ENCODE results near the gene EPB41L5. TPM values are rescaled to one million over a fixed set of nuclear protein-coding genes. Genes with fewer than 3 reads are reported as not detected.

The EPB41L5 gene
- total RNA-seq, 2 donors from 2014 or later = 44.9 to 51.0 TPM

DNA sequence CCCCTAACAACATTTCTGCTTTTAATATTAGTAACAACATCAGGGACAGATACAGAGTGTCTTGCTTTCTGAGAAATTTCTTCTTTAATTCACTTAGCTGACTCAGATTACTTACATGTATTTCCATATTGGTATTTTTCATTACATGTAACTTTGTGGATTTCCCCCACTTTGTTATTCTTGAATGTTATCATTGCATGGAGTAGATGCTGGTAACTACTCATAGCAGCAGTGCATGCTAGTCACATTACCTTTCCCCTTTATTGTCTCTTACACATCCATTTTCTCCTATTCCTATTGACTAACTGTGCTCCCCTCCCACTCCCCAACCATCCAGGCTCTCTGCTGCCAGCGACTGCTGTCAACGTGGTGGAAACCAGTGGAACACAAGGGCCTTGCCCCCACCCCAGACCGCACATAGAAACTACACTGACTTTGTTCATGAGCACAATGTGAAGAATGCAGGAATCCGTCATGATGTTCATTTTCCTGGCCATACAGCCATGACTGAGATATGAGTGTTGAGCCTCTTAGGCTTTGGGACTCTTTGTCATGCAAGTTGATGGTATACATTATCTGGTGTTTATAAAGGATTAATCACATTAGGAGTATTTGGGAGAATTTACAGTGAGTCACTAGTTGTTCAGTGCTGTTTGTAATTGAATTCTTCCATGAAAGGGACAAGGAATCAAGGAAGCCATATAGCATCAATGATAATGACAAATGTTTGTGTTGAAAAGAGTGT lies 91.0 kb downstream of the EPB41L5 start:
- TF ChIP-seq, protein P1, sequence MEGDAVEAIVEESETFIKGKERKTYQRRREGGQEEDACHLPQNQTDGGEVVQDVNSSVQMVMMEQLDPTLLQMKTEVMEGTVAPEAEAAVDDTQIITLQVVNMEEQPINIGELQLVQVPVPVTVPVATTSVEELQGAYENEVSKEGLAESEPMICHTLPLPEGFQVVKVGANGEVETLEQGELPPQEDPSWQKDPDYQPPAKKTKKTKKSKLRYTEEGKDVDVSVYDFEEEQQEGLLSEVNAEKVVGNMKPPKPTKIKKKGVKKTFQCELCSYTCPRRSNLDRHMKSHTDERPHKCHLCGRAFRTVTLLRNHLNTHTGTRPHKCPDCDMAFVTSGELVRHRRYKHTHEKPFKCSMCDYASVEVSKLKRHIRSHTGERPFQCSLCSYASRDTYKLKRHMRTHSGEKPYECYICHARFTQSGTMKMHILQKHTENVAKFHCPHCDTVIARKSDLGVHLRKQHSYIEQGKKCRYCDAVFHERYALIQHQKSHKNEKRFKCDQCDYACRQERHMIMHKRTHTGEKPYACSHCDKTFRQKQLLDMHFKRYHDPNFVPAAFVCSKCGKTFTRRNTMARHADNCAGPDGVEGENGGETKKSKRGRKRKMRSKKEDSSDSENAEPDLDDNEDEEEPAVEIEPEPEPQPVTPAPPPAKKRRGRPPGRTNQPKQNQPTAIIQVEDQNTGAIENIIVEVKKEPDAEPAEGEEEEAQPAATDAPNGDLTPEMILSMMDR (conservative IDR thresholded peaks at IDR 0.05) = no peak
- WGBS, 2 experiments (ENCODE audit: insufficient coverage in 1 of 2, insufficient read length in 1 of 2) = 88 to 90% methylated on average over 4 of the region's 4 CpGs
- no peaks in the 10 kb centered on the region for H3K27me3 Mint-ChIP-seq (ENCODE audit: insufficient read depth)
- H3K27ac Mint-ChIP-seq = no peak overlapping the region
- Histone ChIP-seq H3K9ac (ENCODE audit: extremely low read depth, low read length, poor library complexity, severe bottlenecking) (no peak overlapping the region), H3K27ac (ENCODE audit: low read depth, low read length) (no peak overlapping the region), H3K4me1 (ENCODE audit: control insufficient read depth, insufficient read depth, low read length) (no peaks in the 10 kb centered on the region), H3K4me3 (ENCODE audit: low read length) (no peak overlapping the region), H3K9me3 (ENCODE audit: control insufficient read depth, low read length) (no peaks in the 10 kb centered on the region), H3K27me3 (ENCODE audit: control insufficient read depth, insufficient read depth, low read length, poor library complexity, severe bottlenecking) (no peaks in the 10 kb centered on the region), H3K36me3 (ENCODE audit: control insufficient read depth, insufficient read depth, low read length) (peaks cover 63% of the 10 kb centered on the region)
- no peak for DNase-seq
- H3K4me1 Mint-ChIP-seq = peaks cover 1% of the 10 kb centered on the region
- H3K36me3 Mint-ChIP-seq (ENCODE audit: low read depth) = peaks cover 27% of the 10 kb centered on the region
- H3K9me3 Mint-ChIP-seq = no peaks in the 10 kb centered on the region
- H3K4me3 Mint-ChIP-seq = no peak overlapping the region

DNA sequence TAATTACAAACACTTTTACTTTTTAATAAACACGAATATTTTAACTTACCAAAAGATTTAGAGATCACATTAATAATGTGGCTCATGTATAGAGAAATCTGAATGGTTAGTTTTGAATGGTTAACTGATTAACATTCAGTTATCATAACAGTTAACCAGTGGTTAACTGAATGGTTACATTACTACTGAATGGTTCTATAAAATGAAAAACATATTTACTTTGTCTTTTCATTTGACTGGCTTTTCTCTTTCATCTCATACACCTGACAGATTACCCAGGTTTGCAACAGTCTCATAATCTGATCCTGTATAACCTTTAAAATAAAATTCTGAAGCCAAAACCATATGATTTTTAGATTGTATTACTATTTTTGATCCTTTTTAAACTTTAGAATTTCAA lies 91.9 kb downstream of the EPB41L5 start:
- Mint-ChIP-seq H3K9me3 (no peaks in the 10 kb centered on the region), H3K27me3 (ENCODE audit: insufficient read depth) (no peaks in the 10 kb centered on the region), H3K27ac (no peak overlapping the region), H3K36me3 (ENCODE audit: low read depth) (peaks cover 26% of the 10 kb centered on the region), H3K4me1 (peaks cover 10% of the 10 kb centered on the region), H3K4me3 (no peak overlapping the region)
- H3K27me3 ChIP-seq (ENCODE audit: control insufficient read depth, insufficient read depth, low read length, poor library complexity, severe bottlenecking) = no peaks in the 10 kb centered on the region
- H3K36me3 ChIP-seq (ENCODE audit: control insufficient read depth, insufficient read depth, low read length) = peaks cover 67% of the 10 kb centered on the region
- TF ChIP-seq, protein P1 (conservative IDR thresholded peaks at IDR 0.05) = no peak
- no peak overlapping the region for H3K9ac ChIP-seq (ENCODE audit: extremely low read depth, low read length, poor library complexity, severe bottlenecking)
- no CpG with 5 or more reads among the region's 1 CpG for WGBS, 2 experiments (ENCODE audit: insufficient coverage in 1 of 2, insufficient read length in 1 of 2)
- no peak overlapping the region for H3K27ac ChIP-seq (ENCODE audit: low read depth, low read length)
- peaks cover 7% of the 10 kb centered on the region for H3K4me1 ChIP-seq (ENCODE audit: control insufficient read depth, insufficient read depth, low read length)
- no peak for DNase-seq
- no peak overlapping the region for H3K4me3 ChIP-seq (ENCODE audit: low read length)
- no peaks in the 10 kb centered on the region for H3K9me3 ChIP-seq (ENCODE audit: control insufficient read depth, low read length)

DNA sequence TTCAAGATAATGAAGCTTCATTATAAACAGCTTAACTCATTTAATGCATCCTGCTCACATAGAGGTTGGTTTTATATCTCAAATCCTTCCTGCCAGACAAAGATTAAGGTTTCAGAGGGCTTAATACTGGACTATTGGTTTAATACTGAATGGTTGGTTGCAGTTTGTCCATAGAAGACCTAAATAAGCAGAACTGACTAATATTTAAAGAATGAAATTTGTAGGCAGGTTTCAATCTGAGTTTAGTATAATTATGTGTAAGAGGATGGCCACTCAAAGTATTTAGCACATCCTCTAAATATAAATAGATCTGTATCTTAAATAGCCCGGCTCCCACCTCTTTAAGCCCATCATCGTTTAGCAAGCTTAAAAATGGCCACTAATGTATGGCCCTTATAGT lies 92.5 kb downstream of the EPB41L5 start:
- WGBS, 2 experiments (ENCODE audit: insufficient coverage in 1 of 2, insufficient read length in 1 of 2) = 91% methylated on average over 2 of the region's 2 CpGs; no CpG with 5 or more reads in 1 of the 2 experiments
- Mint-ChIP-seq H3K9me3 (no peaks in the 10 kb centered on the region), H3K27me3 (ENCODE audit: insufficient read depth) (no peaks in the 10 kb centered on the region), H3K36me3 (ENCODE audit: low read depth) (peaks cover 25% of the 10 kb centered on the region), H3K4me1 (peaks cover 16% of the 10 kb centered on the region), H3K4me3 (no peak overlapping the region), H3K27ac (no peak overlapping the region)
- DNase-seq = no peak
- Histone ChIP-seq H3K27me3 (ENCODE audit: control insufficient read depth, insufficient read depth, low read length, poor library complexity, severe bottlenecking) (no peaks in the 10 kb centered on the region), H3K4me3 (ENCODE audit: low read length) (no peak overlapping the region), H3K36me3 (ENCODE audit: control insufficient read depth, insufficient read depth, low read length) (peaks cover 61% of the 10 kb centered on the region), H3K4me1 (ENCODE audit: control insufficient read depth, insufficient read depth, low read length) (peaks cover 7% of the 10 kb centered on the region), H3K9me3 (ENCODE audit: control insufficient read depth, low read length) (no peaks in the 10 kb centered on the region), H3K9ac (ENCODE audit: extremely low read depth, low read length, poor library complexity, severe bottlenecking) (no peak overlapping the region), H3K27ac (ENCODE audit: low read depth, low read length) (no peak overlapping the region)
- TF ChIP-seq, protein P1 (conservative IDR thresholded peaks at IDR 0.05) = no peak

All from endodermal cell (in vitro differentiated cells).